Loucy (cell line): ENCODE measurements around the gene SLC12A1.

Source experiments
- CTCF ChIP-seq: fragments of 200-600 bp; sonication (generic); conservative IDR thresholded peaks from 2 replicates; pipeline ENCODE4 v1.5.1; 2014; ENCODE audit warnings: mild to moderate bottlenecking, antibody characterized with exemption, low read length
- EZH2phosphoT487 ChIP-seq: fragments of 200-600 bp; IDR thresholded peaks from 2 replicates; pipeline ENCODE4 v1.6.1; 2018; ENCODE audit warnings: antibody characterized with exemption, mild to moderate bottlenecking, moderate library complexity, borderline replicate concordance

GRCh38 chr15:48317221-48317620 lies 111.1 kb downstream of the SLC12A1 start:
- TF ChIP-seq CTCF: no peak
- TF ChIP-seq EZH2phosphoT487: no peak
